Caco-2 (cell line): Measurements from ENCODE around the gene HAUS5. TPM values are rescaled to one million over a fixed set of nuclear protein-coding genes. Genes with fewer than 3 reads are reported as not detected.

ENCODE experiments used
- BruUV-seq: library from RNA; stranded (reverse); fragments of 400-500 nt; replicated peaks from 2 replicates; lab custom pipeline; 2021; lab: Mats Ljungman, UMichigan
- CTCF ChIA-PET: fragments of 300-600 bp; sonication (Branson Sonifier 250); formaldehyde crosslinking; loops from one replicate; lab custom pipeline; 2022; ENCODE audit warnings: antibody characterized with exemption; lab: Charles Lee
- POLR2A ChIA-PET: fragments of 300-600 bp; sonication (Branson Sonifier 250); formaldehyde crosslinking; loops from one replicate; lab custom pipeline; 2022; ENCODE audit warnings: antibody characterized with exemption; lab: Charles Lee
- DNase-seq, 2 experiments: peaks; one replicate each; pipeline versions ENCODE4 v3.0.0 to v3.0.0-alpha.2; 2020 to 2022
- H3K27me3 ChIP-seq: replicated peaks from 2 replicates; pipeline ENCODE4 v1.6.0; 2011; ENCODE audit warnings: low read length; ENCODE audit not compliant: control insufficient read depth, insufficient read depth
- H3K36me3 ChIP-seq: 2 replicates; pipeline ENCODE4 v1.5.1; 2011; ENCODE audit warnings: low read length; ENCODE audit not compliant: control insufficient read depth, insufficient read depth
- H3K4me1 ChIP-seq: fragments of 250-450 bp; sonication (Bioruptor Pico); 2 replicates; pipeline ENCODE4 v1.5.1; 2020; ENCODE audit warnings: mild to moderate bottlenecking
- H3K4me3 ChIP-seq: 2 replicates; pipeline ENCODE4 v1.5.1; 2011; ENCODE audit warnings: low read depth, mild to moderate bottlenecking, control low read depth, low read length
- H3K9me3 ChIP-seq: fragments of 250-450 bp; sonication (Bioruptor Pico); 2 replicates; pipeline ENCODE4 v1.5.1; 2020; ENCODE audit warnings: mild to moderate bottlenecking, moderate library complexity
- H3K27ac Mint-ChIP-seq: one replicate; pipeline ENCODE4 v1.8.0; 2022; ENCODE audit warnings: mixed read lengths; ENCODE audit not compliant: unreplicated experiment
- H3K27me3 Mint-ChIP-seq: one replicate; pipeline ENCODE4 v1.8.0; 2022; ENCODE audit warnings: mixed read lengths; ENCODE audit not compliant: insufficient read depth, unreplicated experiment
- H3K36me3 Mint-ChIP-seq: one replicate; pipeline ENCODE4 v1.8.0; 2022; ENCODE audit warnings: mild to moderate bottlenecking, mixed read lengths; ENCODE audit not compliant: insufficient read depth, unreplicated experiment
- H3K4me1 Mint-ChIP-seq: one replicate; pipeline ENCODE4 v1.8.0; 2022; ENCODE audit warnings: low read depth, mixed read lengths; ENCODE audit not compliant: unreplicated experiment
- H3K4me3 Mint-ChIP-seq: one replicate; pipeline ENCODE4 v1.8.0; 2022; ENCODE audit warnings: mild to moderate bottlenecking, moderate library complexity, mixed read lengths; ENCODE audit not compliant: unreplicated experiment
- H3K9me3 Mint-ChIP-seq: one replicate; pipeline ENCODE4 v1.8.0; 2022; ENCODE audit warnings: mixed read lengths; ENCODE audit not compliant: unreplicated experiment
- intact Hi-C: fragments of 100-400 bp; cut with micrococcal nuclease; formaldehyde crosslinking; loops from one replicate; pipeline ENCODE4 v1.10.0; 2022; ENCODE audit not compliant: unreplicated experiment
- total RNA-seq: library from RNA; stranded (reverse); gene quantifications from 2 replicates; pipeline ENCODE4 v1.2.3, GENCODE V29; 2022
- TF ChIP-seq, protein P1 (sequence below), 2 experiments: fragments of 200-600 bp in 1 of 2; IDR thresholded peaks; 1 replicate in 1 of 2; 2 replicates in 1 of 2; pipeline versions ENCODE4 v1.5.1 to v1.8.0; 2011 to 2022; ENCODE audit warnings: antibody characterized with exemption in 1 of 2, control low read depth in 1 of 2, inconsistent platforms in 1 of 2, low read depth in 1 of 2, low read length in 1 of 2, mild to moderate bottlenecking in 1 of 2, moderate library complexity in 1 of 2; ENCODE audit not compliant: insufficient read depth in 1 of 2, severe bottlenecking in 1 of 2, unreplicated experiment in 1 of 2

HAUS5 gene
- total RNA-seq, 1 experiment from 2014 or later: 27.9 TPM

DNA sequence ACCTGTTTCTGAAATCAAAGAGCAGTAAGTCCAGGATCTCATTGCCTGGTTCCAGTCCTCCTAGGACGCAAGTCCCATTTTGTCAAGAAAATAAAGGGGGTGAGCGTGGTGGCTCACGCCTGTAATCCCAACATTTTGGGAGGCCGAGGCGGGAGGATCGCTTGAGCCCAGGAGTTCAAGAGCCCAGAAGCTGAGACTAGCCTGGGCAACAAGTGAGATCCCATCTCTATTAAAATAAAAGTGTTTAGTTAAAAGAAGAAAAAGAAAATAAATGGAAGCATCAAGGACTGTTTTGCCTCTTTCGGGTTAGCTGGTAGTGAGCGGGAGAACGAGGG lies 344 bp upstream of the HAUS5 start:
- peaks cover 15% of the 10 kb centered on the region for H3K36me3 Mint-ChIP-seq
- peak overlapping the region; percentile 94 for H3K4me3 ChIP-seq
- H3K4me1 Mint-ChIP-seq: peaks cover 9% of the 10 kb centered on the region
- H3K27ac Mint-ChIP-seq: peak overlapping the region; percentile 93
- POLR2A ChIA-PET: interaction anchor here (0.9 kb wide), 1 partner anchor 36 kb away, joined by 4 read pairs; the partner anchor contains the start of gene COX6B1
- H3K4me3 Mint-ChIP-seq: peak overlapping the region; percentile 89
- no peaks in the 10 kb centered on the region for H3K27me3 Mint-ChIP-seq
- 0 out of 2 replicates have a peak, but pooled peaks cover 4% of the 10 kb centered on the region for H3K4me1 ChIP-seq
- H3K36me3 ChIP-seq: no peaks in the 10 kb centered on the region
- intact Hi-C loops: loop anchor here (1.0 to 2.0 kb wide), 2 partner anchors 16 to 33 kb away; no protein-coding TSS in a partner anchor
- H3K27me3 ChIP-seq: no peaks in the 10 kb centered on the region
- H3K9me3 ChIP-seq: peaks cover 11% of the 10 kb centered on the region
- peaks cover 12% of the 10 kb centered on the region for H3K9me3 Mint-ChIP-seq
- DNase-seq: no peak
- CTCF ChIA-PET: interaction anchor here (0.6 to 1.0 kb wide), 2 partner anchors 10 to 102 kb away, joined by 3 to 4 read pairs; no protein-coding TSS in a partner anchor
- BruUV-seq: no TSS peak
- TF ChIP-seq, protein P1, sequence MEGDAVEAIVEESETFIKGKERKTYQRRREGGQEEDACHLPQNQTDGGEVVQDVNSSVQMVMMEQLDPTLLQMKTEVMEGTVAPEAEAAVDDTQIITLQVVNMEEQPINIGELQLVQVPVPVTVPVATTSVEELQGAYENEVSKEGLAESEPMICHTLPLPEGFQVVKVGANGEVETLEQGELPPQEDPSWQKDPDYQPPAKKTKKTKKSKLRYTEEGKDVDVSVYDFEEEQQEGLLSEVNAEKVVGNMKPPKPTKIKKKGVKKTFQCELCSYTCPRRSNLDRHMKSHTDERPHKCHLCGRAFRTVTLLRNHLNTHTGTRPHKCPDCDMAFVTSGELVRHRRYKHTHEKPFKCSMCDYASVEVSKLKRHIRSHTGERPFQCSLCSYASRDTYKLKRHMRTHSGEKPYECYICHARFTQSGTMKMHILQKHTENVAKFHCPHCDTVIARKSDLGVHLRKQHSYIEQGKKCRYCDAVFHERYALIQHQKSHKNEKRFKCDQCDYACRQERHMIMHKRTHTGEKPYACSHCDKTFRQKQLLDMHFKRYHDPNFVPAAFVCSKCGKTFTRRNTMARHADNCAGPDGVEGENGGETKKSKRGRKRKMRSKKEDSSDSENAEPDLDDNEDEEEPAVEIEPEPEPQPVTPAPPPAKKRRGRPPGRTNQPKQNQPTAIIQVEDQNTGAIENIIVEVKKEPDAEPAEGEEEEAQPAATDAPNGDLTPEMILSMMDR (IDR thresholded peaks at IDR 0.05; ENCODE audit: insufficient read depth in 1 of 2, low read depth in 1 of 2, low read length in 1 of 2, severe bottlenecking in 1 of 2, unreplicated experiment in 1 of 2): no peak

DNA sequence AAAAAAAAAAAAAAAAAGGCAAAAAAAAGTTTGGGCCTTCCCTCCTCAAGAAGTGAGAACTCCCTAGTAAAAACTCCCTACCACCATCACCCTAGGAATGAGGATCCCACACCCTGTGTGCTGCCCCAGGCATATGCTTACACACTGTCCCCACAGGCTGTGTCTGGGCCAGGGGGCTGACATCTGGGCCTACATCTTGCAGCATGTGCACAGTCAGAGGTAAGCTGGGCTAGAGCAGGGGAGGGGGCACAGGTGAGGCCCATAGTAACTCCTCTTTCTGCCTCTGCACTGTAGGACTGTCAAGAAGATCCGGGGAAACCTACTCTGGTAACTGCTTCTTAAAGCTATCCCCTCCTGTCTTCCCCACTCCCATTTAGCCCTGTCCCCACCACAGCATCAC lies 1.0 kb downstream of the HAUS5 start:
- Mint-ChIP-seq H3K27me3 (no peaks in the 10 kb centered on the region), H3K36me3 (peaks cover 15% of the 10 kb centered on the region), H3K9me3 (peaks cover 4% of the 10 kb centered on the region), H3K4me1 (peaks cover 9% of the 10 kb centered on the region), H3K4me3 (peak overlapping the region; percentile 89), H3K27ac (peak overlapping the region; percentile 93)
- ChIA-PET POLR2A (interaction anchor here (0.6 kb wide), 1 partner anchor 153 kb away, joined by 3 read pairs; no protein-coding TSS in a partner anchor), CTCF (interaction anchor here (0.7 kb wide), 2 partner anchors 60 to 135 kb away, joined by 3 to 6 read pairs; partner anchors contain the start of gene LIN37)
- DNase-seq: no peak
- H3K36me3 ChIP-seq: no peaks in the 10 kb centered on the region
- H3K4me3 ChIP-seq: no peak overlapping the region; the same call in 1 of the 2 replicates
- intact Hi-C loops: loop anchor here (2.0 kb wide), 1 partner anchor 31 kb away; no protein-coding TSS in a partner anchor
- H3K27me3 ChIP-seq: no peaks in the 10 kb centered on the region
- TF ChIP-seq, protein P1 (IDR thresholded peaks at IDR 0.05; ENCODE audit: insufficient read depth in 1 of 2, low read depth in 1 of 2, low read length in 1 of 2, severe bottlenecking in 1 of 2, unreplicated experiment in 1 of 2): no peak
- BruUV-seq: TSS peak; percentile 65
- 0 out of 2 replicates have a peak, but pooled peaks cover 4% of the 10 kb centered on the region for H3K4me1 ChIP-seq
- no peaks in the 10 kb centered on the region for H3K9me3 ChIP-seq

GRCh38 chr19:35615036-35615435 lies 2.5 kb downstream of the HAUS5 start:
- BruUV-seq: no TSS peak
- intact Hi-C loops: no loop called here
- Mint-ChIP-seq H3K27me3 (no peaks in the 10 kb centered on the region), H3K4me1 (peaks cover 9% of the 10 kb centered on the region), H3K4me3 (no peak overlapping the region), H3K27ac (no peak overlapping the region), H3K9me3 (no peaks in the 10 kb centered on the region), H3K36me3 (peaks cover 21% of the 10 kb centered on the region)
- H3K36me3 ChIP-seq: no peaks in the 10 kb centered on the region
- 0 out of 2 replicates have a peak, but pooled peaks cover 4% of the 10 kb centered on the region for H3K4me1 ChIP-seq
- no peaks in the 10 kb centered on the region for H3K27me3 ChIP-seq
- CTCF ChIA-PET: no interaction called here
- H3K9me3 ChIP-seq: no peaks in the 10 kb centered on the region
- TF ChIP-seq, protein P1 (IDR thresholded peaks at IDR 0.05; ENCODE audit: insufficient read depth in 1 of 2, low read depth in 1 of 2, low read length in 1 of 2, severe bottlenecking in 1 of 2, unreplicated experiment in 1 of 2): no peak
- no peak overlapping the region for H3K4me3 ChIP-seq
- POLR2A ChIA-PET: interaction anchor here (0.6 kb wide), 1 partner anchor 46 kb away, joined by 5 read pairs; no protein-coding TSS in a partner anchor
- no peak for DNase-seq
